Activated CD4-positive, alpha-beta memory T cell treated with anti-CD3 and anti-CD28 coated beads for 36 hours (primary cell): ENCODE results near the gene SEC22C. TPM values are rescaled to one million over a fixed set of nuclear protein-coding genes. Genes with fewer than 3 reads are reported as not detected.

Experiments used
- CTCF ChIA-PET: fragments of 350-600 bp; sonication (Branson Sonifier 250); formaldehyde crosslinking; loops from one replicate; lab custom pipeline; 2021; ENCODE audit warnings: antibody characterized with exemption, inconsistent platforms; lab: Charles Lee
- POLR2A ChIA-PET: fragments of 350-600 bp; sonication (Branson Sonifier 250); formaldehyde crosslinking; loops from one replicate; lab custom pipeline; 2021; ENCODE audit warnings: antibody characterized with exemption; lab: Charles Lee
- DNase-seq: peaks from one replicate; pipeline ENCODE4 v3.0.0-alpha.2; 2020
- H3K27ac Mint-ChIP-seq: one replicate; pipeline ENCODE4 v1.8.0; 2021; ENCODE audit warnings: mixed read lengths
- H3K27me3 Mint-ChIP-seq: one replicate; pipeline ENCODE4 v1.8.0; 2021; ENCODE audit warnings: mixed read lengths
- H3K36me3 Mint-ChIP-seq: one replicate; pipeline ENCODE4 v1.8.0; 2021; ENCODE audit warnings: mixed read lengths
- H3K4me1 Mint-ChIP-seq: one replicate; pipeline ENCODE4 v1.8.0; 2021; ENCODE audit warnings: low read depth, mixed read lengths
- H3K4me3 Mint-ChIP-seq: one replicate; pipeline ENCODE4 v1.8.0; 2021; ENCODE audit warnings: mild to moderate bottlenecking, mixed read lengths
- H3K9me3 Mint-ChIP-seq: one replicate; pipeline ENCODE4 v1.8.0; 2021; ENCODE audit warnings: mixed read lengths
- intact Hi-C: fragments of 100-400 bp; cut with micrococcal nuclease; formaldehyde crosslinking; loops from one replicate; pipeline ENCODE4 v1.15.1; 2023
- total RNA-seq, 2 experiments: library from RNA; stranded (reverse); gene quantifications; one replicate each; pipeline ENCODE4 v1.2.3, GENCODE V29; 2021

Gene SEC22C
- total RNA-seq, 2 experiments from 2014 or later: 47.0 to 49.2 TPM

DNA sequence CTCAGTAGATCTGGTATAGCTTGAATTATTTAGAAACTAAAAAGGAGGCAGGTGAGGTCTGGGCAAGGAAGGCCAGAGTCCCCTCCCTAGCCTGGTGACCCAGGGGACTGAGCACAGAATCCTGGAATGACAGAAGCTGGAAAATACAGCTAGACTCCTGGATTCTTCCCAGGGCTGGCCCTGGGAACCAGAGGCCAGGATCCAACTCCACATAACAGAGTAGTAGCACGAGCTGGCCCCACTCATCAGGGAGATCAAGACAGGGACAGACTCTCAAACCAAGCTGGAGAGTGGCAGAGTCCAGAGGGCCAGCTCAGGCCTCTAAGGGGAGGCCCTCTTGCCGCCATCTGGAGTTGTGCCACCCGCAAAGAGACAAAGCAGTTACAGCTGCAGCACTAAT, 68.6 kb downstream of the SEC22C start:
- ChIA-PET POLR2A (no interaction called here), CTCF (interaction anchor here (0.6 to 1.4 kb wide), 5 partner anchors 9 to 34 kb away, joined by 3 to 6 read pairs (median 3); partner anchors contain the start of gene VIPR1)
- Mint-ChIP-seq H3K27me3 (no peaks in the 10 kb centered on the region), H3K9me3 (no peaks in the 10 kb centered on the region), H3K4me1 (peaks cover 15% of the 10 kb centered on the region), H3K36me3 (no peaks in the 10 kb centered on the region), H3K27ac (no peak overlapping the region), H3K4me3 (no peak overlapping the region)
- no peak for DNase-seq
- intact Hi-C loops: no loop called here

- H3K27me3 Mint-ChIP-seq: no peaks in the 10 kb centered on the region
- ChIA-PET CTCF (interaction anchor here (0.8 to 2.3 kb wide), 2 partner anchors 10 to 39 kb away, joined by 3 to 15 read pairs; partner anchors contain the start of gene VIPR1), POLR2A (interaction anchor here (0.8 kb wide), 1 partner anchor 9 kb away, joined by 5 read pairs; the partner anchor contains the start of gene VIPR1)
- no peaks in the 10 kb centered on the region for H3K36me3 Mint-ChIP-seq
- H3K9me3 Mint-ChIP-seq: no peaks in the 10 kb centered on the region
- no peak overlapping the region for H3K4me3 Mint-ChIP-seq
- no peak overlapping the region for H3K27ac Mint-ChIP-seq
- no peak for DNase-seq
- intact Hi-C loops: no loop called here
- H3K4me1 Mint-ChIP-seq: peaks cover 28% of the 10 kb centered on the region
Measured at GRCh38 chr3:42511736-42512135, 70.0 kb downstream of the SEC22C start.

- Mint-ChIP-seq H3K27me3 (no peaks in the 10 kb centered on the region), H3K4me3 (no peak overlapping the region), H3K9me3 (no peaks in the 10 kb centered on the region), H3K27ac (no peak overlapping the region), H3K4me1 (peaks cover 31% of the 10 kb centered on the region), H3K36me3 (no peaks in the 10 kb centered on the region)
- ChIA-PET POLR2A (no interaction called here), CTCF (interaction anchor here (1.0 to 2.3 kb wide), 3 partner anchors 10 to 36 kb away, joined by 4 to 15 read pairs (median 5); partner anchors contain the start of gene VIPR1)
- DNase-seq: no peak
- intact Hi-C loops: no loop called here
Measured at GRCh38 chr3:42511201-42511600, 70.6 kb downstream of the SEC22C start.

DNA sequence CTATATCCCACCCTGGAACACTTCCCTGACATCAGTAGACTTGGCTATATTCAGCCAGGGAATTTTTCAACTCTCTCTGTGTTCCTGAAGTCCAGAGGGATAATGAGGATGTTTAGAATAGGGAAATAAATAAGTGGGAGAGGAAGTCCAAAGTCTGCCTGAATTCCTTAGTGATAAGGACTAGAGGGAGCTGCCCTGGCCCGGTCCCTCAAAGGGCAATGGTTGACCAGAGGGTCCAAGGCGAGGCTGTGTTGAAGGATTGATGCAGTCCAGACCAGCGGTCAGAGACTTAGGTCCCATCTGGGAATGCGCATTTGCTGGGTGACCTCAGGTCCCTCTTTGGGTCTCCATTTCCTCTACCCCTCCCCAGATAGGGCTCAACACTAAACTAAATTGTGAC, 71.4 kb downstream of the SEC22C start:
- POLR2A ChIA-PET: no interaction called here

GRCh38 chr3:42509111-42509510, 72.7 kb downstream of the SEC22C start:
- peaks cover 29% of the 10 kb centered on the region for H3K4me1 Mint-ChIP-seq
- no peak overlapping the region for H3K4me3 Mint-ChIP-seq
- H3K27ac Mint-ChIP-seq: no peak overlapping the region
- H3K9me3 Mint-ChIP-seq: no peaks in the 10 kb centered on the region
- intact Hi-C loops: no loop called here
- CTCF ChIA-PET: interaction anchor here (0.5 kb wide), 1 partner anchor 291 kb away, joined by 3 read pairs; no protein-coding TSS in a partner anchor
- no peak for DNase-seq
- H3K36me3 Mint-ChIP-seq: no peaks in the 10 kb centered on the region
- POLR2A ChIA-PET: interaction anchor here (0.6 kb wide), 1 partner anchor 62 kb away, joined by 3 read pairs; no protein-coding TSS in a partner anchor
- no peaks in the 10 kb centered on the region for H3K27me3 Mint-ChIP-seq

More for the DNA sequence above, 71.4 kb downstream of the SEC22C start:
- CTCF ChIA-PET: interaction anchor here (0.6 to 2.3 kb wide), 5 partner anchors 9 to 281 kb away, joined by 3 to 15 read pairs (median 4); partner anchors contain the start of gene VIPR1
- Mint-ChIP-seq H3K36me3 (no peaks in the 10 kb centered on the region), H3K27ac (no peak overlapping the region), H3K9me3 (no peaks in the 10 kb centered on the region), H3K27me3 (no peaks in the 10 kb centered on the region), H3K4me3 (no peak overlapping the region), H3K4me1 (peaks cover 27% of the 10 kb centered on the region)
- intact Hi-C loops: no loop called here
- DNase-seq: no peak

DNA sequence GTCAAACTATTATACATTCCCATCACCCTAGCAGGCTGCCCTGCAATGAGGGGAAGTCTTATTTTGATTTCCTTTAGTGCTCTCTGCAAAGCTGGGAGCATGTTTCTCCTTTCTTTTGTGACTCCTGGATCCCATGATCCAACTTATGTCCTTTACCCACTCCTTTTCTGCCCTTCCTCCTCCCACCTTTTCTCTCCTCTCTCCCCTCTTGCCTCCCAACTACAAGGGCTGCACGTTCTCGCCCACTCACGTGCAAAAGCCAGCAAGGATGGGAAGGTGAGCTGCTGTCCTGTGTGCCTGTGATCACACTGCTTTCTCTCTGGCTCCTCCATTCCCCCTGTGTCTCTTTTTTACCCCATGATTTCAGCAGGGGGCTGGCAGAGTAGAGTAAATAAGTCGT, 73.2 kb downstream of the SEC22C start:
- POLR2A ChIA-PET: interaction anchor here (1.1 kb wide), 1 partner anchor 14 kb away, joined by 4 read pairs; no protein-coding TSS in a partner anchor
- intact Hi-C loops: no loop called here
- no peak for DNase-seq
- CTCF ChIA-PET: interaction anchor here (0.5 to 1.8 kb wide), 5 partner anchors 9 to 332 kb away, joined by 3 to 7 read pairs (median 3); no protein-coding TSS in a partner anchor
- Mint-ChIP-seq H3K4me3 (no peak overlapping the region), H3K9me3 (no peaks in the 10 kb centered on the region), H3K27me3 (no peaks in the 10 kb centered on the region), H3K27ac (no peak overlapping the region), H3K36me3 (no peaks in the 10 kb centered on the region), H3K4me1 (peaks cover 35% of the 10 kb centered on the region)

- peaks cover 42% of the 10 kb centered on the region for H3K4me1 Mint-ChIP-seq
- no peaks in the 10 kb centered on the region for H3K9me3 Mint-ChIP-seq
- intact Hi-C loops: no loop called here
- ChIA-PET CTCF (interaction anchor here (0.6 to 1.8 kb wide), 6 partner anchors 9 to 332 kb away, joined by 3 to 7 read pairs (median 3); no protein-coding TSS in a partner anchor), POLR2A (interaction anchor here (1.1 kb wide), 1 partner anchor 14 kb away, joined by 4 read pairs; no protein-coding TSS in a partner anchor)
- H3K27ac Mint-ChIP-seq: no peak overlapping the region
- DNase-seq: no peak
- no peak overlapping the region for H3K4me3 Mint-ChIP-seq
- no peaks in the 10 kb centered on the region for H3K36me3 Mint-ChIP-seq
- no peaks in the 10 kb centered on the region for H3K27me3 Mint-ChIP-seq
Measured at GRCh38 chr3:42507761-42508335, 73.9 kb downstream of the SEC22C start.

DNA sequence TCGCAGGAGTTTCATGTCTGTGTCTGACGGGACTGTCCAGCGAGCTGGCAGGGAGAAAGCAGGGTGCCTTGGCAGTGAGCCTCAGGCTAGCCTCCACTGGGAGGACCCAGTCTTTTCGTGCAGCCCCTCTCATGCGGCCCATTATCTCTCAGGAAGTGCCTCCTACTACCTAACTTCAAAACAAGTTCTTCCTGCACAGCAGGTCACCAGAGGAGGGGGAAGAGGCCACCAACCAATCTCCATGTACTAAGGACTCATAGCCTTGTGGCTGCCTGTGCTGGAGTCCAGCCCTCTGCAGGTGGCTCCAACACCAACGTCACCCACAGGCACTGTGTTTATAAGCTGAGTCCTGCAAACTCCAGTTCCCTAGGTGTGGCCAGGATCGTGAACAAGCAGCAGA, 74.5 kb downstream of the SEC22C start:
- no peaks in the 10 kb centered on the region for H3K27me3 Mint-ChIP-seq
- no peak overlapping the region for H3K4me3 Mint-ChIP-seq
- H3K4me1 Mint-ChIP-seq: peaks cover 43% of the 10 kb centered on the region
- peak; percentile 30 for DNase-seq
- H3K36me3 Mint-ChIP-seq: no peaks in the 10 kb centered on the region
- POLR2A ChIA-PET: interaction anchor here (1.1 kb wide), 1 partner anchor 15 kb away, joined by 4 read pairs; no protein-coding TSS in a partner anchor
- H3K9me3 Mint-ChIP-seq: no peaks in the 10 kb centered on the region
- intact Hi-C loops: no loop called here
- CTCF ChIA-PET: interaction anchor here (1.1 to 1.8 kb wide), 4 partner anchors 10 to 38 kb away, joined by 3 to 7 read pairs (median 4); no protein-coding TSS in a partner anchor
- peak overlapping the region; percentile 49 for H3K27ac Mint-ChIP-seq

GRCh38 chr3:42505849-42506410, 75.8 kb downstream of the SEC22C start:
- H3K4me1 Mint-ChIP-seq: peaks cover 44% of the 10 kb centered on the region
- H3K9me3 Mint-ChIP-seq: no peaks in the 10 kb centered on the region
- H3K27me3 Mint-ChIP-seq: peaks cover 5% of the 10 kb centered on the region
- no peaks in the 10 kb centered on the region for H3K36me3 Mint-ChIP-seq
- CTCF ChIA-PET: interaction anchor here (1.3 to 2.1 kb wide), 2 partner anchors 34 to 43 kb away, joined by 4 to 5 read pairs; no protein-coding TSS in a partner anchor
- no peak overlapping the region for H3K27ac Mint-ChIP-seq
- intact Hi-C loops: no loop called here
- POLR2A ChIA-PET: no interaction called here
- peak; percentile 5 for DNase-seq
- no peak overlapping the region for H3K4me3 Mint-ChIP-seq

- peaks cover 11% of the 10 kb centered on the region for H3K27me3 Mint-ChIP-seq
- peaks cover 47% of the 10 kb centered on the region for H3K4me1 Mint-ChIP-seq
- CTCF ChIA-PET: interaction anchor here (1.3 to 2.1 kb wide), 2 partner anchors 34 to 44 kb away, joined by 4 to 5 read pairs; no protein-coding TSS in a partner anchor
- H3K27ac Mint-ChIP-seq: peak overlapping the region; percentile 38
- peak; percentile 7 for DNase-seq
- no peaks in the 10 kb centered on the region for H3K36me3 Mint-ChIP-seq
- no peaks in the 10 kb centered on the region for H3K9me3 Mint-ChIP-seq
- POLR2A ChIA-PET: no interaction called here
- no peak overlapping the region for H3K4me3 Mint-ChIP-seq
- intact Hi-C loops: no loop called here
Measured at GRCh38 chr3:42505128-42505848, 76.5 kb downstream of the SEC22C start.

DNA sequence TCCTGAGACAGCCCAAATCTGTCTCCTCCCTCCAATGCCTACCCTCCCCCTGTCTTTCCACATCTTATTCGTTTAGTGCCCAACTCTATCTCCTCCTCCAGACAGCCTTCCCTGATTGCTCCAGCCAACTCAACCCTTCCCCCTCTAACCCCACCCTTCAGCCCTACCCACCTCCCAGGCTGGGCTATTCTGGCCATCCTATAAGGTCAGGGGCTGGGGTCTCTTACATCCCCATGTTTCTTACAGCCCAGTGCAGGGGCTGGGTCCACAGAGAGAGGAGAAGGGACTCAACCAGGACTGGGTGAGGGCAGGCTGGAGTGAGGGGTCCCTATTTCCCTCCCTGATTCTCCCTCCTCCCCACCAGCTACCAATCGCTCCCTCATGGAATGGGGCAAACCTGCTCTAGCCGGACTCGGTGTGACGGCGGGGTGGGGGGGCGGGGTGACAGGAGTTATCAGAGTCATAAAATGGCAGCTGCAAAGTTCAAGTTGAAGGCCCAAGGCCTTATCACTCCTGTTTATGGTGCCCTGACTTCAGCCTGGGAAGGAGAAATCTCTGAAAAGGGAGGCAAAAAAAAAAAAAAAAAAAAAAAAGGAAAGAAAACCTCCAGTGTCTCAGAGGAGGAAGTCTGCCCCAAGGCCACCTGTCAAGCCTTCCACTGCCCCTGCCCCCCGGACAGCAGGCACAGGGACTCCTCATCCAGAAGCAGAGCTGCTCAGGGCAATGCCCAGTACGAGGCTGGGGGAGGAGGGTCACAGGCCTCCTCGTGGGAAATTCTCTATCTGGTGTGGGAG, 77.2 kb downstream of the SEC22C start:
- intact Hi-C loops: loop anchor here (5.0 kb wide), 1 partner anchor 98 kb away; the partner anchor contains the start of gene NKTR
- Mint-ChIP-seq H3K27me3 (peaks cover 16% of the 10 kb centered on the region), H3K9me3 (no peaks in the 10 kb centered on the region), H3K4me3 (no peak overlapping the region), H3K36me3 (no peaks in the 10 kb centered on the region), H3K27ac (peak overlapping the region; percentile 38), H3K4me1 (peaks cover 47% of the 10 kb centered on the region)
- POLR2A ChIA-PET: no interaction called here
- CTCF ChIA-PET: interaction anchor here (1.2 to 2.1 kb wide), 3 partner anchors 9 to 45 kb away, joined by 3 to 5 read pairs (median 4); no protein-coding TSS in a partner anchor
- DNase-seq: peak; percentile 5
